Cardiac muscle cell (in vitro differentiated cells and primary cell): Measurements from ENCODE around the gene DLD. TPM values are rescaled to one million over a fixed set of nuclear protein-coding genes. Genes with fewer than 3 reads are reported as not detected.

Experiments used
- DNase-seq, 2 donors: peaks; one replicate each; pipeline versions ENCODE4 v3.0.0 to v3.0.0-alpha.2; 2010 to 2017; ENCODE audit warnings: low read depth in 1 of 2, low spot score in 1 of 2
- H3K27ac ChIP-seq: fragments of 200-600 bp; sonication (generic); 2 replicates; pipeline ENCODE4 v1.5.1; 2016
- H3K27me3 ChIP-seq: fragments of 200-600 bp; sonication (generic); 2 replicates; pipeline ENCODE4 v1.6.0; 2016; ENCODE audit warnings: control low read depth
- H3K36me3 ChIP-seq: fragments of 200-600 bp; sonication (generic); 2 replicates; pipeline ENCODE4 v1.5.1; 2016; ENCODE audit warnings: control low read depth
- H3K4me1 ChIP-seq: fragments of 200-600 bp; sonication (generic); 2 replicates; pipeline ENCODE4 v1.8.1; 2017; ENCODE audit warnings: low read depth, mild to moderate bottlenecking, mixed run types
- H3K4me3 ChIP-seq: fragments of 200-600 bp; sonication (generic); 2 replicates; pipeline ENCODE4 v1.5.1; 2016; ENCODE audit warnings: mild to moderate bottlenecking
- H3K9me3 ChIP-seq: fragments of 200-600 bp; sonication (generic); 2 replicates; pipeline ENCODE4 v1.5.1; 2017; ENCODE audit warnings: low read depth, mild to moderate bottlenecking, control low read depth
- CTCF ChIP-seq: IDR thresholded peaks from 2 replicates; pipeline ENCODE4 v1.5.1; 2012; ENCODE audit warnings: low read depth, mild to moderate bottlenecking, low read length
- polyA plus RNA-seq: library from polyadenylated mRNA; unstranded; fragments of >200 nt; fragmentation: Nextera tagmentation; extraction: Ambion mirVana; gene quantifications from 2 replicates; pipeline ENCODE4 v1.2.1, GENCODE V29; 2016
- total RNA-seq: library from RNA; depleted of rRNA; stranded (reverse); fragments of >200 nt; gene quantifications from 2 replicates; pipeline ENCODE4 v1.2.3, GENCODE V29; 2016

The DLD gene
- total and polyA plus RNA-seq, 2 experiments from 2014 or later: 199 to 250 TPM

GRCh38 chr7:107867858-107868466 lies 23.0 kb upstream of the DLD start:
- Histone ChIP-seq H3K36me3 (no peaks in the 10 kb centered on the region), H3K9me3 (no peaks in the 10 kb centered on the region), H3K27ac (no peak overlapping the region)

GRCh38 chr7:107870427-107871000 lies 20.5 kb upstream of the DLD start:
- H3K9me3 ChIP-seq: no peaks in the 10 kb centered on the region
- peaks cover 2% of the 10 kb centered on the region for H3K27me3 ChIP-seq
- H3K36me3 ChIP-seq: no peaks in the 10 kb centered on the region
- TF ChIP-seq CTCF: no peak
- no peaks in the 10 kb centered on the region for H3K4me1 ChIP-seq
- no peak overlapping the region for H3K4me3 ChIP-seq
- DNase-seq: no peak
- no peak overlapping the region for H3K27ac ChIP-seq

More at GRCh38 chr7:107867858-107868466, 23.0 kb upstream of the DLD start:
- H3K4me3 ChIP-seq: no peak overlapping the region
- peaks cover 2% of the 10 kb centered on the region for H3K27me3 ChIP-seq
- no peak for TF ChIP-seq CTCF
- DNase-seq: no peak
- no peaks in the 10 kb centered on the region for H3K4me1 ChIP-seq

GRCh38 chr7:107874111-107874510 lies 16.9 kb upstream of the DLD start:
- no peak overlapping the region for H3K27ac ChIP-seq
- TF ChIP-seq CTCF: no peak
- no peaks in the 10 kb centered on the region for H3K4me1 ChIP-seq
- H3K27me3 ChIP-seq: no peaks in the 10 kb centered on the region
- H3K36me3 ChIP-seq: no peaks in the 10 kb centered on the region
- H3K9me3 ChIP-seq: no peaks in the 10 kb centered on the region
- H3K4me3 ChIP-seq: no peak overlapping the region
- no peak for DNase-seq

GRCh38 chr7:107874605-107875446 lies 16.2 kb upstream of the DLD start:
- Histone ChIP-seq H3K9me3 (no peaks in the 10 kb centered on the region), H3K4me3 (no peak overlapping the region), H3K27ac (no peak overlapping the region), H3K36me3 (no peaks in the 10 kb centered on the region), H3K27me3 (no peaks in the 10 kb centered on the region), H3K4me1 (no peaks in the 10 kb centered on the region)
- DNase-seq: peak; percentile 68 to 80
- peak; percentile 71 for TF ChIP-seq CTCF

- no peak for TF ChIP-seq CTCF
- H3K36me3 ChIP-seq: no peaks in the 10 kb centered on the region
- H3K4me3 ChIP-seq: no peak overlapping the region
- no peaks in the 10 kb centered on the region for H3K9me3 ChIP-seq
- DNase-seq: no peak
- no peaks in the 10 kb centered on the region for H3K27me3 ChIP-seq
- no peak overlapping the region for H3K27ac ChIP-seq
- H3K4me1 ChIP-seq: no peaks in the 10 kb centered on the region
Measured at GRCh38 chr7:107876916-107877315, 14.1 kb upstream of the DLD start.
